Omental fat pad (tissue), 4 donors: ENCODE data around the gene CALCB. TPM values are rescaled to one million over a fixed set of nuclear protein-coding genes. Genes with fewer than 3 reads are reported as not detected.

ENCODE experiments used
- ATAC-seq: fragments of 150-250 bp; one replicate; pipeline ENCODE4 v1.9.1; 2016; ENCODE audit warnings: mild to moderate bottlenecking, moderate library complexity; ENCODE audit not compliant: low FRiP score
- DNase-seq: peaks from one replicate; pipeline ENCODE4 v3.0.0-alpha.2; 2019; ENCODE audit warnings: low spot score
- CTCF ChIP-seq, 3 donors: fragments of 450-650 bp; IDR thresholded peaks; one replicate each; pipeline ENCODE4 v1.5.1; 2016 to 2017; ENCODE audit warnings: antibody characterized with exemption in 3 of 3, mild to moderate bottlenecking in 3 of 3, moderate library complexity in 2 of 3
- total RNA-seq, 4 donors: library from RNA; depleted of rRNA; stranded (reverse); fragments of >200 nt; gene quantifications; one replicate each; pipeline ENCODE4 v1.1.0, GENCODE V29; 2016

Gene CALCB
- total RNA-seq, 4 donors from 2014 or later: 0.36 to 0.44 (median 0.37) TPM; not detected in 1

- DNase-seq: no peak
- ATAC-seq: no peak
- no peak for TF ChIP-seq CTCF (IDR thresholded peaks at IDR 0.05)
Measured at GRCh38 chr11:15115686-15116085, 42.3 kb downstream of the CALCB start.

GRCh38 chr11:15117751-15118150 is 44.4 kb downstream of the CALCB start:
- DNase-seq (no peak), ATAC-seq (no peak)
- no peak for TF ChIP-seq CTCF (IDR thresholded peaks at IDR 0.05)

DNA sequence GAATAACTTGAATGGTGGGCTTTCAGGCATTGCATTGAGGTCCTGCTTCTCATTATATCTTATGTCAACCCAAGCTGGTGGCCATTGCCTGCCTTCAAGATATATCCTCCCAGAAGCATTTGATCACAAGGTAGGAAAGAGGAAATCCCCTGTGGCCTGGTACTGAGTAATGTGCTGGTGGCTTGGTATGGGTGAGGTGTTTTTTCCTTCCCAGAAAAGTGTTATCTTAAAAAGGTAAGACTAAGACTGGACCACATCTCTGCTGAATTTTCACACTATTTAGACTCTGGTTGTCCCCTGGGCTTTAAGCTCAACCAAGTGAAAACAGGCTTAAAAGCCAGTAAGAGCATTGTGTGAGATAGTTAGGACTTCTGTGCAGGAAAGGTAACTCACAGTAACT is 45.0 kb downstream of the CALCB start:
- DNase-seq (no peak), ATAC-seq (no peak)
- TF ChIP-seq CTCF (IDR thresholded peaks at IDR 0.05): no peak

DNA sequence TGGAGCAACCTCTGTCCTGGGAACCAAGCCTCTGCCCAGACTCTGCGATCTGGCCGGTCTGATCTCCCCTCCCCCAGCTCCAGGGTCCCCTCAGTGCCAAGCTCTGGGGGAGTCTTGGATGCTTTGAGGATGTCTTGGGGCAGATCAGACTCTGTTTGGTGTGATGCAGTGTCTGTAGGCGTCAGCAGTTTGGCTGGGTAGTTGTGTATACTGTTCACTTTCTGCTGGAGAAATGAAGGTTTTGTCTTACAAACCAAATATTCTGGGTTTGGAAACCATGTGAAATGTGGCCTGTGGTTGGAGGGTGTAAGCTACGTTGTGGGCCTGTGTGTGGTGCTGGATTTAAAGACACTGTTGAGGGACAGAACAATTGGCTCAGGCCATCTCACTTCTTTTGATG is 46.0 kb downstream of the CALCB start:
- ATAC-seq (no peak), DNase-seq (no peak)
- no peak for TF ChIP-seq CTCF (IDR thresholded peaks at IDR 0.05)

DNA sequence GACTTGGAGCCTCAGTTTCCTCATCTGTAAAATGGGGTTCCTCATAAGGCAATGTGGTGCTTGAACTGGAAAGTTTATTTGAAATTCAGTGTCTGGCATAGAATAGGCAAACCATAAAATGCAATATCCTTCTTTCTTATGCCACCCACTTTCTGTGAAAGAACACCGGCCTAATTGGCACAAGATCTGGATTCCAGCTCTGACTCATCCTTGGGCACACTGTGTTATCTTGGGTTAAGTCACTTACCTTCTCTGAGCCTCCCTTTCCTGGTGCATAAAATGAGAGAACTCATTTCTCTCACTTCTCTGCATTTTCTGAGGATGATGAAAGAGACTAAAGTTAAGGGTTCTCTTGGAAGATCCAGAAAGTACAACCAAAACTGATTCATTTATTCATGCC is 46.4 kb downstream of the CALCB start:
- DNase-seq: no peak
- ATAC-seq: no peak
- TF ChIP-seq CTCF (IDR thresholded peaks at IDR 0.05): no peak

DNA sequence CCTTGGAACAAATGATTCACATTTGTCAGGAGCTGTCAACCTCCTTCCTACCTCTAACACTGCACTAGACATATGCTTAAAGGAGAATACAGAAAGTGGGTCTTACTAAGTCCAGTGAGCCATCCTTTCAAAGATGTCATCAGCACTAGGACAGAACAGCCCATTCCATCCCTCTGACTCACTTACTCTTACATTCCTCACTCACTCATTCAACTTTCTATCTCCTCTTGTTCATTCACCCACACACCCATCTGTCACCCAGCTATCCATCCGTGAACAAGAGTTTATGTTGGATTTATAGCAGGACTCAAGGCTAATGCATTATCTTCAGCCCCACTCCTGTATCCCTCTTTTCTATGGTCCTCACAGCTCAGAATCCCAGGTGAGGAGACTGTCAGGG is 50.5 kb downstream of the CALCB start:
- DNase-seq (no peak), ATAC-seq (no peak)
- TF ChIP-seq CTCF (IDR thresholded peaks at IDR 0.05): no peak

GRCh38 chr11:15124528-15124927 is 51.1 kb downstream of the CALCB start:
- ATAC-seq (no peak), DNase-seq (no peak)
- no peak for TF ChIP-seq CTCF (IDR thresholded peaks at IDR 0.05)
